ENCODE data around the gene ITGA7.
A peak's percentile ranks its signal among the peaks of the same experiment; 100 is the strongest.

ITGA7 gene, protein sequence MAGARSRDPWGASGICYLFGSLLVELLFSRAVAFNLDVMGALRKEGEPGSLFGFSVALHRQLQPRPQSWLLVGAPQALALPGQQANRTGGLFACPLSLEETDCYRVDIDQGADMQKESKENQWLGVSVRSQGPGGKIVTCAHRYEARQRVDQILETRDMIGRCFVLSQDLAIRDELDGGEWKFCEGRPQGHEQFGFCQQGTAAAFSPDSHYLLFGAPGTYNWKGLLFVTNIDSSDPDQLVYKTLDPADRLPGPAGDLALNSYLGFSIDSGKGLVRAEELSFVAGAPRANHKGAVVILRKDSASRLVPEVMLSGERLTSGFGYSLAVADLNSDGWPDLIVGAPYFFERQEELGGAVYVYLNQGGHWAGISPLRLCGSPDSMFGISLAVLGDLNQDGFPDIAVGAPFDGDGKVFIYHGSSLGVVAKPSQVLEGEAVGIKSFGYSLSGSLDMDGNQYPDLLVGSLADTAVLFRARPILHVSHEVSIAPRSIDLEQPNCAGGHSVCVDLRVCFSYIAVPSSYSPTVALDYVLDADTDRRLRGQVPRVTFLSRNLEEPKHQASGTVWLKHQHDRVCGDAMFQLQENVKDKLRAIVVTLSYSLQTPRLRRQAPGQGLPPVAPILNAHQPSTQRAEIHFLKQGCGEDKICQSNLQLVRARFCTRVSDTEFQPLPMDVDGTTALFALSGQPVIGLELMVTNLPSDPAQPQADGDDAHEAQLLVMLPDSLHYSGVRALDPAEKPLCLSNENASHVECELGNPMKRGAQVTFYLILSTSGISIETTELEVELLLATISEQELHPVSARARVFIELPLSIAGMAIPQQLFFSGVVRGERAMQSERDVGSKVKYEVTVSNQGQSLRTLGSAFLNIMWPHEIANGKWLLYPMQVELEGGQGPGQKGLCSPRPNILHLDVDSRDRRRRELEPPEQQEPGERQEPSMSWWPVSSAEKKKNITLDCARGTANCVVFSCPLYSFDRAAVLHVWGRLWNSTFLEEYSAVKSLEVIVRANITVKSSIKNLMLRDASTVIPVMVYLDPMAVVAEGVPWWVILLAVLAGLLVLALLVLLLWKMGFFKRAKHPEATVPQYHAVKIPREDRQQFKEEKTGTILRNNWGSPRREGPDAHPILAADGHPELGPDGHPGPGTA

DNA sequence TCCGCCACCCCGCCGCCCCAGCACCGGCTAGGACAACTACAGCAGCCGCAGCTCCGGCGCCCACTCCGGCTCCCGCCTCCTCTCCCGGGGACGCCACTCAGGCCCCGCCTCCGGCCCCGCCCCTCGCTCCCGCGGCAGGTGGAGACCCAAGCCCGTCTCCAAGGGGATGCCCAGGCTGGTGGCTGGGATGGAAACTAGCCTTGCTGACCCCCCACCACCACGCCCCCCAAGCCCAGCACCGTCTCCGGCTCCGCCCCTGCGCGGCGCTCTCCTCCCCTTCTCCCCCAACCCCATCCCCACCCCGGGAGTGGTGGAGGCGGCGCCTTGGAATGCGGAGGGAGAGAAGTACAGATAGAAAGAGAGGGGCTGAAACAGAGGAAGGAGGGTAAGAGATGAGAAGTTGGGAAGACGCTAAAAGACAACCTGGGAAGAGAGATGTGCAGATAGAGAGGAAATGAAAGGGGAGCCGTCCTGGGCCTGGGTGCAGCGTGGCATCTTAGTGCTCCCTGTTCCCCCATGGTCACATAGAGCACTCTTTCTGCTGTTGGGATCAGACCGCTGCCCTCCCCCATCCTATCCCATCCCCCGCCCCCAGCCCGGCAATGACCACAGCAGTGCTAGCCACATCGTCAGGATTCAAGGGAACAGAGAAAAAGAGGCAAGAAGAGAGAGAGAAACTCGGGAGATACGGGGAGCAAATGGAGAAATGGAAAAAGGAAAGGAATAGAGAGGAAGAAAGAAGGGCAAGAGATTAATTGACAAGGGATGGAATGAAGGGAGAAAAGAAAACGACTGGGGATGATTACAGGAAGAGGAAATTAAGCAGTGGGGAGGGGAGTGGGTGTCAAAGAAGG lies at the start of gene ITGA7:
Gene ITGA7 (minus strand): TSS at position 64 of the 854 bp plus-strand sequence. CDS start 222 bp downstream, outside the sequence.
- peak within 1 kb of the TSS; percentile 77 for H3K9ac ChIP-seq (ENCODE audit: low read length)
- H3K36me3 ChIP-seq (ENCODE audit: control insufficient read depth, insufficient read depth, low read length): no peaks in the 10 kb centered on the region
- no peaks in the 10 kb centered on the region for H3K9me3 ChIP-seq (ENCODE audit: control insufficient read depth, insufficient read depth, low read depth, low read length)
- peak within 1 kb of the TSS; percentile 92 for H3K4me3 ChIP-seq (ENCODE audit: low read depth, low read length)
- H3K4me1 ChIP-seq (ENCODE audit: control insufficient read depth, insufficient read depth, low read length): peaks cover 22% of the 10 kb centered on the region
- H3K27me3 ChIP-seq (ENCODE audit: control insufficient read depth, insufficient read depth, low read length): peaks cover 37% of the 10 kb centered on the region
- H3K27ac ChIP-seq (ENCODE audit: low read depth, low read length): no peak within 1 kb of the TSS

DNA sequence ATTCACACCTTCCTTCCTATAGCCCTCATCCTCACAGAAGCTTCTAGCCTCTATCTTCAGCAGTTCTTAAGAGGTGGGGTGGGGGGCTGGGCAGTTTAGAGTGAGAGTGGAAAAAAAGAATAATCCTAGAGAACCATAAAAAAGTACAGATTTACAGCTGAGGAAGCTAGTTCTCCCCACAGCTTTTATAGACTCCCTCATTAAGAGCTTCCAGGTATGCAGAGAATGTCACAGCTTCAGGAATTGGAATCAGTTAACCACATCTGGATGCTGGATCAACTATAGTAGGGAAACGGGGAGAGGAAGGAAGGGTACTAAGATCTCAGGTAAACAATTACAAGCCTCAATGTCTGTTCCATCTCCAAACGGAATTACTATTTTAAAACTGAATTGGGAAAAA lies 47.5 kb upstream of the ITGA7 start:
- Histone ChIP-seq H3K9me3 (ENCODE audit: control insufficient read depth, insufficient read depth, low read depth, low read length) (no peaks in the 10 kb centered on the region), H3K36me3 (ENCODE audit: control insufficient read depth, insufficient read depth, low read length) (peaks cover 87% of the 10 kb centered on the region), H3K27me3 (ENCODE audit: control insufficient read depth, insufficient read depth, low read length) (no peaks in the 10 kb centered on the region), H3K4me3 (ENCODE audit: low read depth, low read length) (no peak overlapping the region), H3K9ac (ENCODE audit: low read length) (no peak overlapping the region), H3K4me1 (ENCODE audit: control insufficient read depth, insufficient read depth, low read length) (peaks cover 7% of the 10 kb centered on the region; the same call in 1 of the 2 replicates), H3K27ac (ENCODE audit: low read depth, low read length) (no peak overlapping the region)

DNA sequence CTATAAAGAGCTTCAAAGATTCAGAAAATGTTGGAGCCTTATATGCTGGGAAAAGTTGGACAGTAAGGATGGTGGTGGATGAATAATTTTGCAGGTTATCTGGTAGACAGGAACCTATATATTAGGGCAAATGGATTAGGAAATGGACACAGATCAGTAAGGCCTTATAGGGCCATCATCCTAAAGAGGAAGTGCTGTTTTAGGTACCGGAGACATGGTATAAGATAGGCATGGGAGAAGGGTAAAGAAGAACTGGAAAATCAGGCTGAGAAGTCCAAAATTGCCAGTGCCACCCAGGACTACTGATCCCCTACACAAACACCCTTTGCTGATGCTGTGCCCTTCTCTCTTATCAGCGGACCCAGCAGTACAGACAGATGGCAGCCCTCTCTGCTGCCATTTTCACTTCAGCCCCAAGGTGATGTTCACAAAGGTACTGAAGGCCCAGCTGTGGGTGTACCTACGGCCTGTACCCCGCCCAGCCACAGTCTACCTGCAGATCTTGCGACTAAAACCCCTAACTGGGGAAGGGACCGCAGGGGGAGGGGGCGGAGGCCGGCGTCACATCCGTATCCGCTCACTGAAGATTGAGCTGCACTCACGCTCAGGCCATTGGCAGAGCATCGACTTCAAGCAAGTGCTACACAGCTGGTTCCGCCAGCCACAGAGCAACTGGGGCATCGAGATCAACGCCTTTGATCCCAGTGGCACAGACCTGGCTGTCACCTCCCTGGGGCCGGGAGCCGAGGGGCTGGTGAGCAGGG lies 40.7 kb upstream of the ITGA7 start:
- H3K9ac ChIP-seq (ENCODE audit: low read length): no peak overlapping the region
- H3K4me3 ChIP-seq (ENCODE audit: low read depth, low read length): no peak overlapping the region
- H3K4me1 ChIP-seq (ENCODE audit: control insufficient read depth, insufficient read depth, low read length): peaks cover 40% of the 10 kb centered on the region
- no peaks in the 10 kb centered on the region for H3K27me3 ChIP-seq (ENCODE audit: control insufficient read depth, insufficient read depth, low read length)
- no peak overlapping the region for H3K27ac ChIP-seq (ENCODE audit: low read depth, low read length)
- no peaks in the 10 kb centered on the region for H3K9me3 ChIP-seq (ENCODE audit: control insufficient read depth, insufficient read depth, low read depth, low read length)
- H3K36me3 ChIP-seq (ENCODE audit: control insufficient read depth, insufficient read depth, low read length): peaks cover 56% of the 10 kb centered on the region

DNA sequence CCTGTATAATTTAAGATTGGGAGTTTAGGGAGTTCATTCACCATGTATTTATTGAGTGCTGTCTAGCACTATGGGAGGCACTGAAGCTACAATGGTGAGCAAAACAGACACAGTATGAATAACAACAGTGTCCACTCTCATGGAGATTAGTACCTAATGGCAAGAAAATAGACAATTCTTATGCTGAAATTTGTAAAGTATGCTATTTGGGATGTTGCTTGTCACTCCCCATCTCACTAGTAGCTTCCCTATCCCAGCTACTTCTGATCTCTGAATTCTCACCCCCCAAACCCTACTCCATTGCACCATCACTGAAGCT lies 39.2 kb upstream of the ITGA7 start:
- Histone ChIP-seq H3K27ac (ENCODE audit: low read depth, low read length) (peak overlapping the region; percentile 46), H3K9me3 (ENCODE audit: control insufficient read depth, insufficient read depth, low read depth, low read length) (no peaks in the 10 kb centered on the region), H3K4me1 (ENCODE audit: control insufficient read depth, insufficient read depth, low read length) (peaks cover 46% of the 10 kb centered on the region), H3K36me3 (ENCODE audit: control insufficient read depth, insufficient read depth, low read length) (peaks cover 41% of the 10 kb centered on the region), H3K9ac (ENCODE audit: low read length) (peak overlapping the region; percentile 74), H3K27me3 (ENCODE audit: control insufficient read depth, insufficient read depth, low read length) (no peaks in the 10 kb centered on the region), H3K4me3 (ENCODE audit: low read depth, low read length) (peak overlapping the region; percentile 50)

DNA sequence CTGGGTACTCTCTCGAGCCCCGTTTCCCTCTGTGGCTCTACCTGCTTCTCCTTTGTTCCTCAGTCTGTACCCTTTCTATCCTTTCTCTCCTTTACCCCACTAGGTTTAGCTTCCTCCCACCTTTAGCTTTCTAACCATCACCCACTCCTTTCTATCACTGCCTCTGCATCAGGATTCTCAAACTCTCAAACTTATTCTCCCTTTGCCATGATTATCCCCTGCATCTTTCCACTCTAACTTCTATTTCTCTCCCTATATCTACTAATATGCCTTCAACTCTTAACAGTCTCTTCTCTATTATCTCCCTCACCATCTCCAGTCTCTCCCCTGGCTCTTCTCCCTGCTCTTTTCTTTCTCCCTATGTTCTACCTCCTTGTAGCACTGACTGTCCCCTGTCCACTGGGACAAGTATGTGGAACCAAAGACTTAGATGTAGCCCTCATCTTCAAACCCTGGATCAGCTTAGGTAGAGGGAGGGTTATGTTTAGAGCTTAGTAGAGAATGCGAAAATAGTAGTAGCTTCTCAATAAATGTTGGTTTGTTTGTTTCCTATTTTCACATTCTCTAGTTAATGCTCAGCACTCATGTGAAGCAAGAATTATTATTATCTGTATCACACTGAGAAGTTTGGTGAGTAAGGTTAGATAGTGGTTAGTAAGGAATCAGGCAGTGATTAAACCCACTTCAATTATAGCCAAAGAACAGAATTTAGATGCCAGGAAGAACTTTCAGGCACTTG lies 38.6 kb upstream of the ITGA7 start:
- Histone ChIP-seq H3K4me1 (ENCODE audit: control insufficient read depth, insufficient read depth, low read length) (peaks cover 49% of the 10 kb centered on the region), H3K9me3 (ENCODE audit: control insufficient read depth, insufficient read depth, low read depth, low read length) (no peaks in the 10 kb centered on the region), H3K27me3 (ENCODE audit: control insufficient read depth, insufficient read depth, low read length) (no peaks in the 10 kb centered on the region), H3K27ac (ENCODE audit: low read depth, low read length) (peak overlapping the region; percentile 46), H3K9ac (ENCODE audit: low read length) (peak overlapping the region; percentile 74), H3K36me3 (ENCODE audit: control insufficient read depth, insufficient read depth, low read length) (peaks cover 36% of the 10 kb centered on the region), H3K4me3 (ENCODE audit: low read depth, low read length) (peak overlapping the region; percentile 50)

DNA sequence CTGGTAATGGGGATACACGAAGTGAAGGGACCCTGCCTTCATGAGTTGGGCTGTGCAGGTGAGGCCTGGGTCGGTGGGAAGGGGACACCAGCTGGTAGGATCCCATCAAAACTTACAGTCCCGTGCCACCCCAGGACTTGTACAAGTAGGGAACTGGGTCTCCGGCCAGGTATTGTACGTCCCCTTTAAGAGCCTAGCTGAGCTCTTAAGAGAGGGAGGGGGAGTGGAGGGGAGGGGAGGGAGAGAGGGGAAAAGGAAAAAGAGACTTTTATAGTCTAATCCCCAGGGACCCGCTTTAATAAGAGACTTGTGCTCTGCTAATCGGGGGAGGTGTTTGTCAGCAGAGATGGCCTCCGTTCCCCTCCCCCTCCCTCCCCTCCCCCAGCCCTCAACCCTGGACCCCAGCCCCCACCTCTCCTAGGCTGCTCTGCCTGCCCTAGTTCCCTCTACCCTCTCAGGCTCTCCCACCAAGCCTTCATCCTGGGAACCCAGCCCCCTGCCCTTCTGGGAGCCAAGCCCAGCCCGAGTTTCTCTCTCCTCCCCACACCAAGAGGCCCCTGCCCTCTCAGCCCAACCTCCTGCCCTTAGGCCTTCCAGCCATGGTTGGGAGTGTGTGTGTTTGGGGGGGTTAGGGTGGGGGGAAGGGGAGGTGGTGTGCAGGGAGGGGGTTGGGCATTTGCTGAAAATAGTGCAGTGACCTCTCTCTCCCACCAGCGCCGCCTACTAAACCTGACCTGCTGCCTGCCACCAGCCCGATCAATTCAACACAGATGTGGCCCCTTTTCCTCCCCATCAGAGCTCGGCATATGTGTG lies 37.9 kb upstream of the ITGA7 start:
- Histone ChIP-seq H3K4me3 (ENCODE audit: low read depth, low read length) (peak overlapping the region; percentile 98), H3K27me3 (ENCODE audit: control insufficient read depth, insufficient read depth, low read length) (no peaks in the 10 kb centered on the region), H3K9me3 (ENCODE audit: control insufficient read depth, insufficient read depth, low read depth, low read length) (no peaks in the 10 kb centered on the region), H3K36me3 (ENCODE audit: control insufficient read depth, insufficient read depth, low read length) (peaks cover 28% of the 10 kb centered on the region), H3K27ac (ENCODE audit: low read depth, low read length) (peak overlapping the region; percentile 46), H3K4me1 (ENCODE audit: control insufficient read depth, insufficient read depth, low read length) (peaks cover 49% of the 10 kb centered on the region), H3K9ac (ENCODE audit: low read length) (peak overlapping the region; percentile 97)

DNA sequence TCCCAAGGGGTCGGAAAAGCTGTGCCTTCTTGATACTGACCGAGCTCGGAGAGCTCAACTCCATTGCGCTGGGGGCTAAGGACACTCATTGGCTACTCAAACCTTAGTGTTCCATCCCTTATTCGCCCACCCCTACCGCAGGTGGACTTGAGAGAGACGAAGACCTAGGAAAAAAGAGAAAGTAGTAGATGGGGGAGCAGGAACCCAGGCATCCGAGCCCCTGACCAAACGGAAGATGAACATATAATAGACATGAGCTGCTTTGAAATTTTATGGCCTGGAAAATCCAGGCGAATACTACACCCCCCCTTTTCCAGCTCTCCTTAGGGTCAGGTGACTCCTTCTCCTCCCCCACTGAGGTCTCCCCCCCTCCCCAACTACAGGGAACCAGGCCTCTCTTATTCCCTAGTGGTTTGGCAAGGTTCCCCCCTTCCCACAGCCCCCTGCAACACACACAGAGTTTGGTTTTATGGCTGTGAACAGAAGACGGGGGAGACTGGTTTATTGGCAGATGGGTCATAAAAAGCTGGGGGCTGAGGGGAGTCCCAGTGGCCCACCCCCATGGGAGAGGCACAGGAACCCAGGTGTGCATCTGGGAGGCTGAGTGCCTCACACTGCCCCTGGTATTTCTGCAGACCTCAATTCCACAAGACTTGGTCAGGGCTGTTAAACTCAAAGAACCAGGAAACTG lies 36.8 kb upstream of the ITGA7 start:
- Histone ChIP-seq H3K4me3 (ENCODE audit: low read depth, low read length) (peak overlapping the region; percentile 98), H3K27me3 (ENCODE audit: control insufficient read depth, insufficient read depth, low read length) (no peaks in the 10 kb centered on the region), H3K9me3 (ENCODE audit: control insufficient read depth, insufficient read depth, low read depth, low read length) (no peaks in the 10 kb centered on the region), H3K4me1 (ENCODE audit: control insufficient read depth, insufficient read depth, low read length) (peaks cover 49% of the 10 kb centered on the region), H3K36me3 (ENCODE audit: control insufficient read depth, insufficient read depth, low read length) (peaks cover 17% of the 10 kb centered on the region), H3K9ac (ENCODE audit: low read length) (peak overlapping the region; percentile 97), H3K27ac (ENCODE audit: low read depth, low read length) (peak overlapping the region; percentile 72; the same call in 1 of the 2 replicates)

DNA sequence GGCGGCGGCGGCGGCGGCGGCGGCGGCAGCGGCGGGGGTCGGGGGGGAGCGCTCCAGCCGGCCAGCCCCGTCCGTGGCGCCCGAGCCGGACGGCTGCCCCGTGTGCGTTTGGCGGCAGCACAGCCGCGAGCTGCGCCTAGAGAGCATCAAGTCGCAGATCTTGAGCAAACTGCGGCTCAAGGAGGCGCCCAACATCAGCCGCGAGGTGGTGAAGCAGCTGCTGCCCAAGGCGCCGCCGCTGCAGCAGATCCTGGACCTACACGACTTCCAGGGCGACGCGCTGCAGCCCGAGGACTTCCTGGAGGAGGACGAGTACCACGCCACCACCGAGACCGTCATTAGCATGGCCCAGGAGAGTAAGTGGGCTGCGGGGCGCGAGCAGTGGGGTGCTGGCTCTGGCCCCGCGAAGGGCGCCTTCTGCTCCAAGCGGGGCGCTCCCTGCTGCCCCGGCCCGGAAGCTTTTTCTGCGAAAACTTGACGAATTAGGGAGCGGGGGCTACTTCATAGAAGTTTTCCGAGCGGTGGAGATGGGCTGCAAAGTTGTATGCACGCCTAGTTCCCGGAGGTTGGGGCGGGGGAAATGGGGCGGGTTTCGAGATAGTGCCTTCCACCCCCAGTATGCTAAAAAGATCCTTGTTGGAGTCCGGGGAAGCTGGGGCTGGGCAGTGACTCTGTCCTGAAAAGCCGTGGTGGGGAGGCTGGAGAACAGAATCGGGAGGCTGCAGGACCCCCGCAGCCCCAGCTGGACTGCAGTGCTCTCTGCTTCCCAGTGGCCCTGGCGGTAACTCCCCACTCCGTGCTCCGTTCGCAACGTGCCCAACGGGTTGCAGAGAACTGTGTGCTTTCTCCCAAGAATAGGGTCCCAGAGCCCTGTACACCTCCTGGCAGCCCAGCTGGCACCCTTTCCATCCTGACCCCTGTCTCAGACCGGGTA lies 36.0 kb upstream of the ITGA7 start:
- Histone ChIP-seq H3K9ac (ENCODE audit: low read length) (peak overlapping the region; percentile 97), H3K9me3 (ENCODE audit: control insufficient read depth, insufficient read depth, low read depth, low read length) (no peaks in the 10 kb centered on the region), H3K27ac (ENCODE audit: low read depth, low read length) (peak overlapping the region; percentile 72; the same call in 1 of the 2 replicates), H3K27me3 (ENCODE audit: control insufficient read depth, insufficient read depth, low read length) (no peaks in the 10 kb centered on the region), H3K36me3 (ENCODE audit: control insufficient read depth, insufficient read depth, low read length) (peaks cover 9% of the 10 kb centered on the region), H3K4me1 (ENCODE audit: control insufficient read depth, insufficient read depth, low read length) (peaks cover 45% of the 10 kb centered on the region), H3K4me3 (ENCODE audit: low read depth, low read length) (peak overlapping the region; percentile 98)
